Nephron progenitor cell (in vitro differentiated cells): ENCODE data around the gene PML.

ENCODE experiments used
- DNase-seq: peaks from one replicate; pipeline ENCODE4 v3.0.0; 2021
- H3K27ac Mint-ChIP-seq: 2 replicates; pipeline ENCODE4 v1.8.0; 2021; ENCODE audit warnings: mild to moderate bottlenecking, moderate library complexity, mixed read lengths
- H3K27me3 Mint-ChIP-seq: 2 replicates; pipeline ENCODE4 v1.8.0; 2021; ENCODE audit warnings: mild to moderate bottlenecking, low read depth, mixed read lengths; ENCODE audit not compliant: poor library complexity
- H3K36me3 Mint-ChIP-seq: 2 replicates; pipeline ENCODE4 v1.8.0; 2021; ENCODE audit warnings: low read depth, mixed read lengths
- H3K4me1 Mint-ChIP-seq: 2 replicates; pipeline ENCODE4 v1.8.0; 2021; ENCODE audit warnings: mixed read lengths
- H3K4me3 Mint-ChIP-seq: 2 replicates; pipeline ENCODE4 v1.8.0; 2021; ENCODE audit warnings: mild to moderate bottlenecking, moderate library complexity, mixed read lengths
- H3K9me3 Mint-ChIP-seq: 2 replicates; pipeline ENCODE4 v1.8.0; 2021; ENCODE audit warnings: mild to moderate bottlenecking, moderate library complexity, mixed read lengths
- TF ChIP-seq, protein P1 (sequence below): fragments of 200-600 bp; sonication (generic); IDR thresholded peaks from 2 replicates; pipeline ENCODE4 v1.5.0; 2021; ENCODE audit warnings: antibody characterized with exemption

The PML gene

GRCh38 chr15:73952171-73952912 lies 42.2 kb upstream of the PML start:
- Mint-ChIP-seq H3K9me3 (no peaks in the 10 kb centered on the region), H3K4me1 (peaks cover 41% of the 10 kb centered on the region), H3K4me3 (no peak overlapping the region), H3K36me3 (peaks cover 24% of the 10 kb centered on the region), H3K27me3 (peaks cover 9% of the 10 kb centered on the region), H3K27ac (no peak overlapping the region)
- TF ChIP-seq, protein P1, sequence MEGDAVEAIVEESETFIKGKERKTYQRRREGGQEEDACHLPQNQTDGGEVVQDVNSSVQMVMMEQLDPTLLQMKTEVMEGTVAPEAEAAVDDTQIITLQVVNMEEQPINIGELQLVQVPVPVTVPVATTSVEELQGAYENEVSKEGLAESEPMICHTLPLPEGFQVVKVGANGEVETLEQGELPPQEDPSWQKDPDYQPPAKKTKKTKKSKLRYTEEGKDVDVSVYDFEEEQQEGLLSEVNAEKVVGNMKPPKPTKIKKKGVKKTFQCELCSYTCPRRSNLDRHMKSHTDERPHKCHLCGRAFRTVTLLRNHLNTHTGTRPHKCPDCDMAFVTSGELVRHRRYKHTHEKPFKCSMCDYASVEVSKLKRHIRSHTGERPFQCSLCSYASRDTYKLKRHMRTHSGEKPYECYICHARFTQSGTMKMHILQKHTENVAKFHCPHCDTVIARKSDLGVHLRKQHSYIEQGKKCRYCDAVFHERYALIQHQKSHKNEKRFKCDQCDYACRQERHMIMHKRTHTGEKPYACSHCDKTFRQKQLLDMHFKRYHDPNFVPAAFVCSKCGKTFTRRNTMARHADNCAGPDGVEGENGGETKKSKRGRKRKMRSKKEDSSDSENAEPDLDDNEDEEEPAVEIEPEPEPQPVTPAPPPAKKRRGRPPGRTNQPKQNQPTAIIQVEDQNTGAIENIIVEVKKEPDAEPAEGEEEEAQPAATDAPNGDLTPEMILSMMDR: no peak
- no peak for DNase-seq

- no peaks in the 10 kb centered on the region for H3K9me3 Mint-ChIP-seq
- H3K36me3 Mint-ChIP-seq: peaks cover 16% of the 10 kb centered on the region
- peak overlapping the region; percentile 52 for H3K27ac Mint-ChIP-seq
- peaks cover 41% of the 10 kb centered on the region for H3K4me1 Mint-ChIP-seq
- TF ChIP-seq, protein P1: no peak
- H3K27me3 Mint-ChIP-seq: peaks cover 6% of the 10 kb centered on the region
- DNase-seq: no peak
- no peak overlapping the region for H3K4me3 Mint-ChIP-seq
Observed at GRCh38 chr15:73952913-73953750, 41.4 kb upstream of the PML start.

GRCh38 chr15:73954188-73955145 lies 40.0 kb upstream of the PML start:
- H3K9me3 Mint-ChIP-seq: no peaks in the 10 kb centered on the region
- no peak overlapping the region for H3K4me3 Mint-ChIP-seq
- H3K4me1 Mint-ChIP-seq: peaks cover 41% of the 10 kb centered on the region
- TF ChIP-seq, protein P1: no peak
- peak overlapping the region; percentile 81 for H3K27ac Mint-ChIP-seq
- peaks cover 2% of the 10 kb centered on the region for H3K27me3 Mint-ChIP-seq
- DNase-seq: no peak
- peaks cover 6% of the 10 kb centered on the region for H3K36me3 Mint-ChIP-seq

DNA sequence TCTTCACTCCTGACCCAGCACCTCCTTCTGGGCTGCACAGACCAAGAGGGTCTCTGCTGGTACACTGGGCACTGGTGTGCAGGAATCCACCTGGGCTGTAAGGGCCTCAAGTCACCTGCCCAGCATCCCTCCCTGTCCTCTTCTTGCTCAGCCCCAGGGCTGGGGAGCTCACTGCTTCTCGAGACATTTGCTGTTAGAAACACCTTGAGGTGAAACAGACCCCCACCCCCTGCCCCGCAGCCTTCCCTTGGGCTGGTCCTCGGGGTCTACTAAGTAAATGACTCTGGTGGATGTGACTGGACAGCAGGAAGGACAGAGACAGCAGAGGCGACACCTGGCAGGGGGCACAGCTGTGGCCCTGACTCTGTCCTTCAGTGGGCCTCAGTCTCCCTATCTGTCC lies 39.2 kb upstream of the PML start:
- DNase-seq: no peak
- peaks cover 2% of the 10 kb centered on the region for H3K27me3 Mint-ChIP-seq
- H3K9me3 Mint-ChIP-seq: no peaks in the 10 kb centered on the region
- peaks cover 39% of the 10 kb centered on the region for H3K4me1 Mint-ChIP-seq
- H3K36me3 Mint-ChIP-seq: peaks cover 5% of the 10 kb centered on the region
- H3K27ac Mint-ChIP-seq: no peak overlapping the region
- H3K4me3 Mint-ChIP-seq: no peak overlapping the region
- TF ChIP-seq, protein P1: no peak

- peaks cover 4% of the 10 kb centered on the region for H3K36me3 Mint-ChIP-seq
- H3K4me1 Mint-ChIP-seq: peaks cover 31% of the 10 kb centered on the region
- TF ChIP-seq, protein P1: no peak
- no peak for DNase-seq
- H3K4me3 Mint-ChIP-seq: no peak overlapping the region
- H3K27me3 Mint-ChIP-seq: peaks cover 2% of the 10 kb centered on the region
- no peaks in the 10 kb centered on the region for H3K9me3 Mint-ChIP-seq
- no peak overlapping the region for H3K27ac Mint-ChIP-seq
Observed at GRCh38 chr15:73955861-73956742, 38.4 kb upstream of the PML start.
